HG03457 (cell line): Measurements from ENCODE around the gene IMMP2L.

Experiments used
- ATAC-seq: cut with Tn5 transposase; IDR thresholded peaks from one replicate; pipeline ENCODE4 v1.9.1; 2021; ENCODE audit warnings: moderate number of reproducible peaks; ENCODE audit not compliant: unreplicated experiment

Gene IMMP2L

GRCh38 chr7:111018447-111018846 lies 543.8 kb downstream of the IMMP2L start:
- ATAC-seq = no peak

GRCh38 chr7:111014079-111014478 lies 548.2 kb downstream of the IMMP2L start:
- ATAC-seq = no peak

GRCh38 chr7:111012799-111013675 lies 549.3 kb downstream of the IMMP2L start:
- ATAC-seq = peak; percentile 96

- ATAC-seq = no peak
Measured at GRCh38 chr7:111012149-111012548, 550.1 kb downstream of the IMMP2L start.

GRCh38 chr7:111011520-111011919 lies 550.8 kb downstream of the IMMP2L start:
- ATAC-seq = no peak

GRCh38 chr7:111010798-111011197 lies 551.5 kb downstream of the IMMP2L start:
- ATAC-seq = no peak

GRCh38 chr7:111009526-111010040 lies 552.7 kb downstream of the IMMP2L start:
- ATAC-seq = no peak

- ATAC-seq = no peak
Measured at GRCh38 chr7:111006691-111007090, 555.6 kb downstream of the IMMP2L start.

GRCh38 chr7:111006040-111006439 lies 556.3 kb downstream of the IMMP2L start:
- ATAC-seq = no peak

GRCh38 chr7:111005445-111005844 lies 556.8 kb downstream of the IMMP2L start:
- ATAC-seq = no peak

- ATAC-seq = no peak
Measured at GRCh38 chr7:111004310-111004901, 557.9 kb downstream of the IMMP2L start.

GRCh38 chr7:111003883-111004282 lies 558.4 kb downstream of the IMMP2L start:
- no peak for ATAC-seq

- ATAC-seq = no peak
Measured at GRCh38 chr7:110994028-110994967, 568.0 kb downstream of the IMMP2L start.

GRCh38 chr7:110988890-110989501 lies 573.3 kb downstream of the IMMP2L start:
- no peak for ATAC-seq

- no peak for ATAC-seq
Measured at GRCh38 chr7:110988348-110988747, 573.9 kb downstream of the IMMP2L start.

GRCh38 chr7:110987127-110987693 lies 575.1 kb downstream of the IMMP2L start:
- ATAC-seq = no peak

GRCh38 chr7:110983822-110984456 lies 578.4 kb downstream of the IMMP2L start:
- no peak for ATAC-seq

GRCh38 chr7:110977127-110977737 lies 585.1 kb downstream of the IMMP2L start:
- no peak for ATAC-seq

GRCh38 chr7:110975486-110975885 lies 586.8 kb downstream of the IMMP2L start:
- no peak for ATAC-seq
